ENCODE data around the gene BAIAP3. TPM values are rescaled to one million over a fixed set of nuclear protein-coding genes. Genes with fewer than 3 reads are reported as not detected.
A peak's percentile ranks its signal among the peaks of the same experiment; 100 is the strongest.
"Not testable (repeated sequence)": the region's sequence is repeated elsewhere in the genome, so short reads cannot be mapped to it uniquely, and the experiment has no call there.

Gene BAIAP3
- polyA plus RNA-seq, 1 donor, result 8.1 TPM

DNA sequence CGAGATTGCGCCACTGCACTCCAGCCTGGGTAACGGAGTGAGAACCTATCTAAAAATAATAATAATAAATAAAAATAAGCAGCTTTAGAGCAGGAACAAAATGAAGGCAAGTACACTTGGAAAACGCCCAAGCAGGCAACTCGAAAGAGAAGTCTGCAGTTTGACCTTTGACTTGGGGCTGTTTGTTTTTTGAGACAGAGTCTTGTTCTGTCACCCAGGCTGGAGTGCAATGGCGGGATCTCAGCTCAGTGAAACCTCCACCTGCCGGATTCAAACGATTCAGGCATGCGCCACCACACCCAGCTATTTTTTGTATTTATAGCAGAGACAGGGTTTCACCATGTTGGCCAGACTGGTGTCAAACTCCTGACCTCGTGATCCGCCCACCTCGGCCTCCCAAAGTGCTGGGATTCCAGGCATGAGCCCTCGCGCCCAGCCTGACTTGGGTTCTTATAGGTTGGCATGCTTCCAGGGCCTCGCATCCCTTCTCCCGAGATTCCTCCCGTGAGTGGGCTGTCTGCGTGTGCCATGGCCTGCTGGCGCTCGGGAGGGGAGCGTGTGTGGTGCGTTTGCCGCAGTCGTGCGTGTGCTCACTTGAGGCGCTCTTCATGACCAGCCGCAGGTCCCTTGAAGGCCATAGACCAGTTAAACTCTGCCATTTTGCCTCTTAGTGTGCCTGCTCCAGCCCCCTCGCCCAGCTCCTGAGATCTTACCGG is 42.4 kb upstream of the BAIAP3 start:
- peaks cover 8% of the 10 kb centered on the region for H3K4me1 ChIP-seq (ENCODE audit: control insufficient read depth, insufficient read depth, low read length)
- peak in 1 of 2 donors; percentile 38 for DNase-seq
- 50% methylated on average over 2 of the region's 29 CpGs for WGBS (ENCODE audit: insufficient coverage, low lambda C conversion rate)
- no peaks in the 10 kb centered on the region for H3K36me3 ChIP-seq (ENCODE audit: control insufficient read depth, insufficient read depth, low read length)
- H3K27me3 ChIP-seq (ENCODE audit: control insufficient read depth, insufficient read depth, low read length), result peaks cover 45% of the 10 kb centered on the region
- no peaks in the 10 kb centered on the region for H3K9me3 ChIP-seq (ENCODE audit: control insufficient read depth, low read depth, low read length)
- no peak overlapping the region for H3K27ac ChIP-seq (ENCODE audit: low read length)
- H3K4me3 ChIP-seq (ENCODE audit: low read length), result no peak overlapping the region

DNA sequence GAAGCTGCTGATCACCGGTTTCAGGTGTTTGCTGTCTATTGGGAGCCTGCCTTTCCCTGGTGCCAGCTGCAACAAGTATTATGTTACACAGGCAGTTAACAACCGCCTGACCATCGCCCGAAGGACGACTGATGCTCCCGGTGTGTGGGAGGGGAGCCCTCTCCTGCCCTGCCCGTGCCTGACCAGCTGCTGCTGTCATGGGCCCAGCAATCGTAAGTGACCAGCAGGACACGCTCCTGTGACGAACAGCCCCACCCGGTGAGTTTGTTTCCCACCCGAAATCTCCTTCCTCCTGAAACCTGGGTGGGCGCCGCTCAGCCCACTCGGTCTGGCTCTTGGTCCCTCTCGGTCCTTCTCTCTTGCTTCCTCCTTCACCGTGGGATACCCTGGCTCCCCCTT is 41.9 kb upstream of the BAIAP3 start:
- H3K27me3 ChIP-seq (ENCODE audit: control insufficient read depth, insufficient read depth, low read length), result peaks cover 39% of the 10 kb centered on the region
- H3K9me3 ChIP-seq (ENCODE audit: control insufficient read depth, low read depth, low read length), result no peaks in the 10 kb centered on the region
- peaks cover 8% of the 10 kb centered on the region for H3K4me1 ChIP-seq (ENCODE audit: control insufficient read depth, insufficient read depth, low read length)
- no CpG with 5 or more reads among the region's 17 CpGs for WGBS (ENCODE audit: insufficient coverage, low lambda C conversion rate)
- no peak for DNase-seq
- no peak overlapping the region for H3K27ac ChIP-seq (ENCODE audit: low read length)
- H3K36me3 ChIP-seq (ENCODE audit: control insufficient read depth, insufficient read depth, low read length), result no peaks in the 10 kb centered on the region
- H3K4me3 ChIP-seq (ENCODE audit: low read length), result no peak overlapping the region

DNA sequence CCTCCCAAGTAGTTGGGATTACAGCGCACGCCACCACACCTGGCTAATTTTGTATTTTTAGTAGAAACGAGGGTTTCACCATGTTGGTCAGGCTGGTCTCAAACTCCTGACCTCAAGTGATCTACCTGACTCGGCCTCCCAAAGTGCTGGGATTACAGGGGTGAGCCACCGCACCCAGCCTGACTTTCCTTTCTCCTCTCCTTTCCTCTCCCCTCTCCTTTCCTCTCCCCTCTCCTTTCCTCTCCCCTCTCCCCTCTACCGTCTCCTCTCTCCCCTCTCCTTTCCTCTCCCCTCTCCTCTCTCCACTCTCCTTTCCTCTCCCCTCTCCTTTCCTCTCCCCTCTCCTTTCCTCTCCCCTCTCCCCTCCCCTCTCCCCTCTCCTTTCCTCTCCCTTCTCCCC is 41.2 kb upstream of the BAIAP3 start:
- WGBS (ENCODE audit: insufficient coverage, low lambda C conversion rate), result no CpG with 5 or more reads among the region's 6 CpGs
- H3K27ac ChIP-seq (ENCODE audit: low read length); H3K4me3 ChIP-seq (ENCODE audit: low read length); DNase-seq; H3K9me3 ChIP-seq (ENCODE audit: control insufficient read depth, low read depth, low read length); H3K36me3 ChIP-seq (ENCODE audit: control insufficient read depth, insufficient read depth, low read length): not testable (repeated sequence)
- H3K27me3 ChIP-seq (ENCODE audit: control insufficient read depth, insufficient read depth, low read length), result peaks cover 35% of the 10 kb centered on the region
- H3K4me1 ChIP-seq (ENCODE audit: control insufficient read depth, insufficient read depth, low read length), result peaks cover 14% of the 10 kb centered on the region

DNA sequence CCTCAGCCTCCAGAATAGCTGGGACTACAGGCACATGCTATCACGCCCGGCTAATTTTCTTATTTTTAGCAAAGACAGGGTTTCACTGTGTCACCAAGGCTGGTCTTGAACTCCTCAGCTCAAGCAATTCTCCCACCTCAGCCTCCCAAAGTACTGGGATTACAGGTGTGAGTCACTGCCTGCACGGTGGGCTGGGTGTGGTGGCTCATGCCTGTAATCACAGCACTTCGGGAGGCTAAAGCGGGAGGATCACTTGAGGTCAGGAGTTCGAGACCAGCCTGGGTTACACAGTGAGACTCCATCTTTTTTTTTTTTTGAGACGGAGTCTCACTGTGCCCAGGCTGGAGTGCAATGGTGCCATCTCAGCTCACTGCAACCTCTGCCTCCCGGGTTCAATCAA is 40.6 kb upstream of the BAIAP3 start:
- H3K4me1 ChIP-seq (ENCODE audit: control insufficient read depth, insufficient read depth, low read length), result peaks cover 18% of the 10 kb centered on the region
- WGBS (ENCODE audit: insufficient coverage, low lambda C conversion rate), result no CpG with 5 or more reads among the region's 8 CpGs
- not testable (repeated sequence) for H3K27ac ChIP-seq (ENCODE audit: low read length); H3K36me3 ChIP-seq (ENCODE audit: control insufficient read depth, insufficient read depth, low read length); H3K9me3 ChIP-seq (ENCODE audit: control insufficient read depth, low read depth, low read length); H3K4me3 ChIP-seq (ENCODE audit: low read length); DNase-seq
- H3K27me3 ChIP-seq (ENCODE audit: control insufficient read depth, insufficient read depth, low read length), result peaks cover 29% of the 10 kb centered on the region

DNA sequence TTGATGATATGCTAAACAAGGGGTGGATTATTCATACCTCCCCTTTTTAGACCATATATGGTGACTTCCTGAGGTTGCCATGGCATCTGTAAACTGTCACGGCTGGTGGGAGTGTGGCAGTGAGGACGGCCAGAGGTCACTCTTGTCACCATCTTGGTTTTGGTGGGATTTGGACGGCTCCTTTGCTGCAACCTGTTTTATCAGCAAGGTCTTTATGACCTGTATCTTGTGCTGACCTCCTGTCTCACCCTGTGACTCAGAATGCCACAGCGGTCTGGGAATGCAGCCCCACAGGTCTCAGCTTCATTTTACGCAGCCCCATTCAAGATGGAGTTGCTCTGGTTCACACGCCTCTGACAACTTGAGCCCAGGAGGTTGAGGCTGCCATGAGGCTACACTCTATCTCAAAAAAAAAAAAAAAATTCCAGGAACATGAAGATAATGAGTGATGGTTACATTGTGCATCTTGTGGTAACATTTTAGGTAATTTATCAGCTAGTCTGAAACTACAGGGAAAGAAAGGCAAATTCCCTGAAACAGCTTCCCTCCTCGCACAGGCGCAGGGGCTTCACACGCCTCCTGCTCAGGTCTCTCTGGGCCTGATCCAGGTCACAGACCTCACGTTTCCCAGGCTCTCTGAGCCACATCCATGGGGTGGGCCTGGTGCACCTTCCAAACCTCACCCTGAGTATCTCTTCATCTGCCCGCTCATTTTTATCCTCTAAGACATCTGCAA is 39.4 kb upstream of the BAIAP3 start:
- no peak for DNase-seq
- peaks cover 20% of the 10 kb centered on the region for H3K4me1 ChIP-seq (ENCODE audit: control insufficient read depth, insufficient read depth, low read length)
- 100% methylated on average over 2 of the region's 11 CpGs for WGBS (ENCODE audit: insufficient coverage, low lambda C conversion rate)
- no peaks in the 10 kb centered on the region for H3K36me3 ChIP-seq (ENCODE audit: control insufficient read depth, insufficient read depth, low read length)
- H3K27me3 ChIP-seq (ENCODE audit: control insufficient read depth, insufficient read depth, low read length), result peaks cover 17% of the 10 kb centered on the region
- no peak overlapping the region for H3K27ac ChIP-seq (ENCODE audit: low read length)
- H3K4me3 ChIP-seq (ENCODE audit: low read length), result no peak overlapping the region
- H3K9me3 ChIP-seq (ENCODE audit: control insufficient read depth, low read depth, low read length), result no peaks in the 10 kb centered on the region

DNA sequence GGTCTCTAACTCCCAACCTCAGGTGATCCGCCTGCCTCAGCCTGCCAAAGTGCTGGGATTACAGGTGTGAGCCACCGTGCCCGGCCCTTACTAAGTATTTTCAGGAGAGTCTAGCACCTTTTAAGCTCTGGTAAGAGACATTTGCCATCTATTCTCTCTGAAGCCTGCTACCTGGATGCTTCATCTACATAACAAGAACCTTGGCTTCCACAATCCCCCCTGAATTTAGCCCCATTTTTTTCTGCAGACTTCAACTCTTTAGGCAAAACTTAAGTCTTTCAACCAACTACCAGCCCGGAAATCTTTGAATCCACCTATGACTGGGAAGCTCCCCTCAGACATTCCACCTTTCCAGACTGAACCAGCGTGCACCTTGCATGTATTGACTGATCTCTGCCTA is 38.0 kb upstream of the BAIAP3 start:
- no peaks in the 10 kb centered on the region for H3K36me3 ChIP-seq (ENCODE audit: control insufficient read depth, insufficient read depth, low read length)
- no peak overlapping the region for H3K4me3 ChIP-seq (ENCODE audit: low read length)
- no peak for DNase-seq
- no CpG with 5 or more reads among the region's 5 CpGs for WGBS (ENCODE audit: insufficient coverage, low lambda C conversion rate)
- peaks cover 32% of the 10 kb centered on the region for H3K4me1 ChIP-seq (ENCODE audit: control insufficient read depth, insufficient read depth, low read length)
- no peaks in the 10 kb centered on the region for H3K9me3 ChIP-seq (ENCODE audit: control insufficient read depth, low read depth, low read length)
- H3K27ac ChIP-seq (ENCODE audit: low read length), result no peak overlapping the region
- peaks cover 7% of the 10 kb centered on the region for H3K27me3 ChIP-seq (ENCODE audit: control insufficient read depth, insufficient read depth, low read length)

DNA sequence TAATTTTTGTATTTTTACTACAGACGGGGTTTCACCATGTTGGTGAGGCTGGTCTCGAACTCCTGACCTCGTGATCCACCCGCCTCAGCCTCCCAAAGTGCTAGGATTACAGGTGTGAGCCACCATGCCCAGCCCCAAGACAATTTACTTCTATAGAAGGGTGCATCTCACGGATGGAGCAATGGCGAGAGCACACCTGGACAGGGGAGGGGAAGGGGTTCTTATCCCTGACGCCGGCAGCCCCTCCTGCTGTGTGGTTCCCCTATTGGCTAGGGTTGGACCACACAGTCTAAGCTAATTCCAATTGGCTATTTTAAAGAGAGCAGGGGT is 36.8 kb upstream of the BAIAP3 start:
- DNase-seq; H3K36me3 ChIP-seq (ENCODE audit: control insufficient read depth, insufficient read depth, low read length); H3K4me3 ChIP-seq (ENCODE audit: low read length); H3K27me3 ChIP-seq (ENCODE audit: control insufficient read depth, insufficient read depth, low read length); H3K9me3 ChIP-seq (ENCODE audit: control insufficient read depth, low read depth, low read length); H3K27ac ChIP-seq (ENCODE audit: low read length): not testable (repeated sequence)
- WGBS (ENCODE audit: insufficient coverage, low lambda C conversion rate), result no CpG with 5 or more reads among the region's 8 CpGs
- H3K4me1 ChIP-seq (ENCODE audit: control insufficient read depth, insufficient read depth, low read length), result peaks cover 33% of the 10 kb centered on the region

DNA sequence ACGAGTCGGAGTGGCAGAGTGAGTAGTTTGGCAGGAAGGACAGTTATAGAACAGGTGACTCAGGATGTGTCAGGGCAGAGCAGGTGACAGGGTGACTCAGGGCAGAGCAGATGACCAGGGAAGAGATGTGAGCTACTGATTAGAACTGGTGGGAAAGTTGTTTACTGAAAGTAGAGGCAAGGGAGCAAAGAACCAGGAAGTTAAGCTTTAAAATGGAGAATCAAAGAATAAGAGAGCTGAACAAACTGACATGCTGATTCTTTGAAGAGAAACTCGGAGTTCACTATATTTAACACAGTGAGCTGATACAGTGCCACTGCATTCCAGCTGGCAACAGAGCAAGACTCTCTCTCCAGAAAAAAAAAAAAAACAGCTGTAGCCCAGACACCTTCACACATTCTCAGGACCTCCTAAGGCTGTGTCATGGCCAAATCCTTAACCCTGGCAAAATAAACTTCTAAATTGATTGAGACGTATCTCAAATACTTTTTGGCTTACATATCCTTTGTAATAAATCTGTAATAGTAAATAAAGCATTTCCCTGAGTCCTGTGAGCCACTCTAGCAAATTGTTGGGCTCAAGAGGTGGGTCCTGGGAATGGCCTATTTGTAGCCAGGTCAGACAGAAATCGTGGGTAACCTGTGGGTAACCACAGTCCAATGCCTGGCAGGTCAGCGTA is 36.3 kb upstream of the BAIAP3 start:
- Histone ChIP-seq H3K4me1 (ENCODE audit: control insufficient read depth, insufficient read depth, low read length) (peaks cover 33% of the 10 kb centered on the region), H3K27me3 (ENCODE audit: control insufficient read depth, insufficient read depth, low read length) (peaks cover 6% of the 10 kb centered on the region), H3K27ac (ENCODE audit: low read length) (peak overlapping the region; percentile 78), H3K4me3 (ENCODE audit: low read length) (no peak overlapping the region), H3K36me3 (ENCODE audit: control insufficient read depth, insufficient read depth, low read length) (no peaks in the 10 kb centered on the region), H3K9me3 (ENCODE audit: control insufficient read depth, low read depth, low read length) (no peaks in the 10 kb centered on the region)
- WGBS (ENCODE audit: insufficient coverage, low lambda C conversion rate), result 8% methylated on average over 2 of the region's 6 CpGs
- DNase-seq, result peak; percentile 82 to 88

DNA sequence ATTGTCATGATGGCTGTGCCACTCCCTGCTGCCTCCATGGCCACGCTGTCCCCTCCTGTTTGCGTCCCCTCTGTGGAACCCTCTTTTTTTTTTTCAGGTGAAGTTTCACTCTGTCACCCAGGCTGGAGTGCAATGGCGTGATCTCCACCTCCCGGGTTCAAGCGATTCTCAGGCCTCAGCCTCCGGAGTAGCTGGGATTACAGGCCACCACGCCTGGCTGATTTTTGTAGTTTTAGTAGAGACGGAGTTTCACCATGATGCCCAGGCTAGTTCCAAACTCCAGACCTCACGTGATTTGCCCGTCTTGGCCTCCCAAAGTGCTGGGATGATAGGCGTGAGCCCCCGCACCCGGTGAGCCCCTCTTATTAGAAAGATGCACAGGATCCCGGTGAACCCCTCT is 35.0 kb upstream of the BAIAP3 start:
- Histone ChIP-seq H3K4me3 (ENCODE audit: low read length) (no peak overlapping the region), H3K27me3 (ENCODE audit: control insufficient read depth, insufficient read depth, low read length) (peaks cover 6% of the 10 kb centered on the region), H3K27ac (ENCODE audit: low read length) (no peak overlapping the region), H3K36me3 (ENCODE audit: control insufficient read depth, insufficient read depth, low read length) (no peaks in the 10 kb centered on the region), H3K4me1 (ENCODE audit: control insufficient read depth, insufficient read depth, low read length) (peaks cover 40% of the 10 kb centered on the region), H3K9me3 (ENCODE audit: control insufficient read depth, low read depth, low read length) (no peaks in the 10 kb centered on the region)
- DNase-seq, result no peak
- 90% methylated on average over 2 of the region's 14 CpGs for WGBS (ENCODE audit: insufficient coverage, low lambda C conversion rate)

DNA sequence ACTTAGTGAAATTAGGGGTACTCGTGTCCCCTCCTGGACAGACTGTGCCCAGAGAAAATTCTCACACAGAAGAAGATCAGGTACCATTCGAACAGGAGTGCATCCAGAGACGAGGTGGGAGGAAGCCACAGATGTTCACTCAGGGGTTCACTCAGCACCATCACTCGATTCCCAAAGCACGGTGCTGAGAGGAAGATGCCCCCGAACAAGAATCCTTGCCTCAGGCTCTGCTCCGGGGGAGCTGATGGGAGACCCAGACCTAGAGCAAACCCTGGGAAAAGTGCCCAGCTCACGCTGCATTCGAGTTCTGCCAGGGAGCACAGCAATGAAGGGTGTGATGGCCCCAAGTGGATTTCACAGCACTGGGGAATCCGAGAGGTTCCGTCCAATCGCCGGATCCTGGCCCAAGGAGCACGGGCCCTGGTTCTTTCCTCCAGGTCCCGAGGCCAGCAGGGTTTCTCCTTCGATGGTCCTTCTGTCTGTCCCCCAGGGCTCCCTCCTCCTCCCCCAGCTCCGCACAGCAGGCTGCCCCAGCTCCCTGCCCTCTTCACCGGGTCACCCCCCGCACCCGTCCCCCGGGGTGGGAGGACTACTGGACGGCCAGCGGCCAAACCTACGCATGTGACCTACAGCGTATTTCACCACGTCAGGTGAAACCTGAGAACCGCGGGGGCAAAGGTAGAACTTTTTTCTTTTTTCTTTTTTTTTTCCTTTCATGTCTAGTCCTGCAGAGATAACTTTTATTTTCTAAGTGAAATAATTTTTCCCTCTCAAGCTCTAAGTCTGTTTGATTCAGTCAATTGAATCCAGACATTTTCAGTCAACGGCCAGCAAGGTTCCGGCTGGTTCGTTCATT is 34.2 kb upstream of the BAIAP3 start:
- H3K4me1 ChIP-seq (ENCODE audit: control insufficient read depth, insufficient read depth, low read length), result peaks cover 48% of the 10 kb centered on the region
- 24% methylated on average over 8 of the region's 31 CpGs for WGBS (ENCODE audit: insufficient coverage, low lambda C conversion rate)
- no peaks in the 10 kb centered on the region for H3K9me3 ChIP-seq (ENCODE audit: control insufficient read depth, low read depth, low read length)
- peak; percentile 77 to 88 for DNase-seq
- no peak overlapping the region for H3K27ac ChIP-seq (ENCODE audit: low read length)
- no peaks in the 10 kb centered on the region for H3K36me3 ChIP-seq (ENCODE audit: control insufficient read depth, insufficient read depth, low read length)
- H3K27me3 ChIP-seq (ENCODE audit: control insufficient read depth, insufficient read depth, low read length), result peaks cover 6% of the 10 kb centered on the region
- H3K4me3 ChIP-seq (ENCODE audit: low read length), result no peak overlapping the region
